Melanocyte of skin (primary cell): ENCODE results near the gene NFKBIE. TPM values are rescaled to one million over a fixed set of nuclear protein-coding genes. Genes with fewer than 3 reads are reported as not detected.

Experiments
- small RNA-seq, 2 donors: library from RNA; depleted of rRNA; stranded (forward); fragments of <200 nt; gene quantifications; one replicate each; pipeline ENCODE3, GENCODE V24; 2012
- total RNA-seq, 2 donors: library from RNA; depleted of rRNA; stranded (reverse); fragments of >200 nt; gene quantifications; 2 replicates each; pipeline ENCODE4 v1.2.3, GENCODE V29; 2012

Gene NFKBIE
- total RNA-seq = 10 to 100 TPM; 13.3 to 23.7 TPM

GRCh38 chr6:44265007-44265721 is at the start of gene NFKBIE:
NFKBIE (minus strand) TSS chr6:44265551; CDS start chr6:44265346, 205 bp downstream.

GRCh38 chr6:44312901-44313788 is 47.8 kb upstream of the NFKBIE start, which contains the start of gene AARS2:
AARS2 (minus strand) TSS chr6:44313347; CDS start chr6:44313323, 24 bp downstream.

GRCh38 chr6:44269921-44270525 is 4.7 kb upstream of the NFKBIE start, which contains the start of gene TMEM151B:
TMEM151B (plus strand) TSS chr6:44270450; CDS start chr6:44270743, 293 bp downstream.

GRCh38 chr6:44257025-44257752 is 8.2 kb downstream of the NFKBIE start, which contains the start of gene SLC35B2:
SLC35B2 (minus strand) TSS chr6:44257528; CDS start chr6:44257410, 118 bp downstream.

GRCh38 chr6:44246663-44247337 is 18.6 kb downstream of the NFKBIE start, which contains the start of gene HSP90AB1:
HSP90AB1 (plus strand) TSS chr6:44247101; CDS start chr6:44248630, 1,529 bp downstream.

GRCh38 chr6:44223319-44224028 is 41.9 kb downstream of the NFKBIE start, which contains the start of gene SLC29A1:
SLC29A1 (plus strand) TSS chr6:44223595; CDS start chr6:44227314, 3,719 bp downstream.

GRCh38 chr6:44216677-44217331 is 48.5 kb downstream of the NFKBIE start, which contains the start of gene MYMX:
MYMX (plus strand) TSS chr6:44216926; CDS start chr6:44217472, 546 bp downstream.

Small RNA genes within 50 kb of the gene (small RNA-seq; reads per million reads assigned to genes)
- gene RN7SL811P = 0 reads per million in 2 donors

Other genes with a start within 250 kb of the NFKBIE start
- gene MRPL14, start 138.1 kb downstream of the NFKBIE start, total RNA-seq = 10 to 100 TPM; 32.3 to 53.9 TPM
- gene TMEM63B, start 138.0 kb downstream of the NFKBIE start, total RNA-seq = 10 to 100 TPM; 46.0 to 55.7 TPM
- gene CAPN11, start 106.7 kb downstream of the NFKBIE start, total RNA-seq = not detected
- not detected for gene MYMX, start 48.6 kb downstream of the NFKBIE start, total RNA-seq
- gene SLC29A1, start 42.0 kb downstream of the NFKBIE start, total RNA-seq = 10 to 100 TPM in 1 of 2 donors, 1 to 10 TPM in 1; 5.2 to 18.3 TPM
- gene HSP90AB1, start 18.4 kb downstream of the NFKBIE start, total RNA-seq = 1,000 to 10,000 TPM in 1 of 2 donors, 100 to 1,000 TPM in 1; 776 to 1,328 TPM
- 100 to 1,000 TPM; 113 to 150 TPM for gene SLC35B2, start 8.0 kb downstream of the NFKBIE start, total RNA-seq
- not detected for gene TMEM151B, start 4.9 kb upstream of the NFKBIE start, total RNA-seq
- 10 to 100 TPM; 14.5 to 21.6 TPM for gene AARS2, start 47.8 kb upstream of the NFKBIE start, total RNA-seq
- not detected for gene SPATS1, start 77.1 kb upstream of the NFKBIE start, total RNA-seq
- 10 to 100 TPM; 19.3 to 22.6 TPM for gene CDC5L, start 122.2 kb upstream of the NFKBIE start, total RNA-seq